GM19467 (cell line): Measurements from ENCODE around the gene ZNRF1.
"Not testable (repeated sequence)": the region's sequence is repeated elsewhere in the genome, so short reads cannot be mapped to it uniquely, and the experiment has no call there.

Experiments
- ATAC-seq: cut with Tn5 transposase; IDR thresholded peaks from one replicate; pipeline ENCODE4 v1.9.1; 2021; ENCODE audit warnings: mild to moderate bottlenecking, moderate library complexity; ENCODE audit not compliant: unreplicated experiment

Gene ZNRF1

GRCh38 chr16:75000481-75001081, 1.8 kb downstream of the ZNRF1 start:
- ATAC-seq, result no peak

GRCh38 chr16:75002474-75002873, 3.6 kb downstream of the ZNRF1 start:
- no peak for ATAC-seq

- ATAC-seq, result no peak
Measured at GRCh38 chr16:75003931-75004330, 5.1 kb downstream of the ZNRF1 start.

DNA sequence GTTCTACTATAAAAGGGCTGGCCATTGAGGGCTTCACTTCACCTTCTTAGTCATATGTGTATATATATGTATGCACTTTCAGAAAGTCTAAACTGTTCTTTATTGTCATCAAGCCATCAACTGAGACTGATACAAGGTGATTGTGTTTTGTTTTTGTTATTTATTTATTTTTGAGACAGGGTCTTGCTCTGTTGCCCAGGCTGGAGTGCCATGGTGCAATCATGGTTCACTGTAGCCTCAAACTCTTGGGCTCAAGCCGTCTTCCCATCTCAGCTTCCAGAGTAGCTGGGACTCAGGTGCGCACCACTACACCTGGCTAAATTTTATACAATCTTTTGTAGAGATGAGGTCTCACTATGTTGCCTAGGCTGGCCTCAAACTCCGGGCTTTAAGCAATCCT, 5.6 kb downstream of the ZNRF1 start:
- no peak for ATAC-seq

- no peak for ATAC-seq
Measured at GRCh38 chr16:75005697-75006096, 6.9 kb downstream of the ZNRF1 start.

DNA sequence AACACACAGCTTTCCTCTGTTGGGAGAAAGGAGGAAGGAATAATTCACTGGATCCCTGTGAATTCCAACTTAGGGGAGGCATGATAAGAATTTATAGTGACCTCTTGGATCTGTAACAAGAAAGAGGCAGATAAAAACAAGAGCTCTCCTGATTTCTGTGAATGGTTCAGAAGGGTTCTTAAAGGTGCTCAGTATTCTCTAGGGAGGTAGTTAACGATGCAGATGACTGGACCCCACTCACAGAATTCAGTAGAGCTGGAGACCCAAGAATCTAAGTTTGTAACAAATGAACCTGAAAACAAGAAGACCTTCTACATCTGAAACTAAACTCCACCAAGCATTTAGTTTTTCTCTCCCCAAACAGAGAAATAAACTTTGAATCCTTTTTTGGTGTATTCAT, 8.6 kb downstream of the ZNRF1 start:
- no peak for ATAC-seq

DNA sequence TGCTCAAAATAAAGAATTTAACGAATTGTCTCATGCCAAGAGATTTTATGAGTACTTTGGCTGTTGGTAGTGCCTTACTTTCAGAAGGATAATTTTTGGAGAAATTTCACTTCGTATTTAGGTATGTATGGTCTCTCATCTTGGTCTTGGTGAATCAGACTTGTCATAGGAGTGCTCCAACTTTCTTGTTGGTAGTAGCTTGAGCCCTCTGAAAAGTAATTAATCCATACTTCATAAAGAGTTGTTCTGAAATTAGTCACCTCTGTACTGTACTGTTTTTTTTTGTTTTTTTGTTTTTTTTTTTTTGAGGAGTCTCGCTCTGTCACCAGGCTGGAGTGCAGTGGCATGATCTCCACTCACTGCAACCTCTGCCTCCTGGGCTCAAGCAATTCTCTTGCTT, 11.6 kb downstream of the ZNRF1 start:
- no peak for ATAC-seq

DNA sequence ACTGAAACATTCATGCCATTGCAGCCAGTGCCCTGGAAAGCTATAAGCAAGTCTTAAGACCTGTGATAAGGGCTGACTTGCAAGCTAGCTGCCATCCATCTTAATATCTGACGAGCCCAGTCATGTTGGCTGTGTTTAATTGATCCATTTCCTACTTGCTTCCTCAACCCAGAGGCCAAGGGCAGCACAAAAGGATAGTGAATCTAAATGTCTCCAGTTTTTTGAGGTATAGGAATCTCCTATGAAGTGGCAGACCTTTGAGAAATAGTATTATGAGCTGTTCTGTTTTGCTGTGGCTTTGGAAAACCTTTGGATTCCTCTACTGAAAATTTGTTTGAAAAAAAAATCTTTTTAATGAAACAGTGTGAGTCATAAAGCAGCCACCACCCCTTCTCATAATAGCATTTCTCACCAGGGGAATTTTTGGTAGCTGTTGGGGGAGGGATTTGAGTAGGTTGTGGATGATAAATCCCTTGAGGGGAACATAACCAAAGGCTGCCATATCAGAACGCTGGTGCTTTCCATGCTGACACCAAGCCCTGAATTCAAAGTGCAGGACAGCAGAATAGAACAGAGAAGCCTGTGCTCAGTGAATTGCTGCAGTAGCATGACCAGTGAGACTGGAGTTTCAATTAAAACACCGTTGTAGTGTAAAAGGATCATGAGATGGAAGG, 12.9 kb downstream of the ZNRF1 start:
- ATAC-seq, result peak; percentile 46

DNA sequence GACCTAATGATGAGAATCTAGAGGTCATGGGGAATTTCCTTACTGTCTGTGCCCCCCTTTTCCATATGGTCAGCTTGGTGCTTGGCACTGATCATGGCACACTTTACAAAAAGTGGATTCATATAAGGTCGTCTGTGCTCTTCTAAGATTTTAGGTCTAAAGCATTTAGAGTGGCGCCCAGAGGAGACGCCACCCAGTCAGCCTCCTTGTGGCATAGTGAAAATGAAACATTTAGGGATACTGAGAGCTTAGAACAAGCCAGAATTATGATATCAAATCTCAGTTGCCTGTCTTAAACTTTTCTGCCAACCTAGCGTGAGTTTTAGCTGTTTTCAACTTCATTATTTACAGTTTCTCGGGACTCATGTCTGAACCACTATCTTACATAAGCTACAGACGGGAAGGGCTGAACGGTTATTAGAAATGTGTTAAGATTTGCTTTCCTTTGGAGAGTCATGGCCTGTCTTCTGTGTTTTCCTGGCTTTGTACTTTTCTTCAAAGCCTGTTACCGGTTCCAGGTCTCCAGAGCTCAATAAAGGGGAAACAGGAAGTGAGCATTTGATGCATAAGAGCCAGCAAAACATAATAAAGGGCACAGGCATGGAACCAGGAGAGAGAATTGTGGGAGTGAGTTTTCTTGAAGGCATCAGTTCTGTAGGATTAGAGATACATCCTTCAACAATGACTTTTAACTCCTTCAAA, 13.7 kb downstream of the ZNRF1 start:
- ATAC-seq, result peak; percentile 31

- not testable (repeated sequence) for ATAC-seq
Measured at GRCh38 chr16:75013123-75013522, 14.3 kb downstream of the ZNRF1 start.

- ATAC-seq, result no peak
Measured at GRCh38 chr16:75014318-75014717, 15.5 kb downstream of the ZNRF1 start.

DNA sequence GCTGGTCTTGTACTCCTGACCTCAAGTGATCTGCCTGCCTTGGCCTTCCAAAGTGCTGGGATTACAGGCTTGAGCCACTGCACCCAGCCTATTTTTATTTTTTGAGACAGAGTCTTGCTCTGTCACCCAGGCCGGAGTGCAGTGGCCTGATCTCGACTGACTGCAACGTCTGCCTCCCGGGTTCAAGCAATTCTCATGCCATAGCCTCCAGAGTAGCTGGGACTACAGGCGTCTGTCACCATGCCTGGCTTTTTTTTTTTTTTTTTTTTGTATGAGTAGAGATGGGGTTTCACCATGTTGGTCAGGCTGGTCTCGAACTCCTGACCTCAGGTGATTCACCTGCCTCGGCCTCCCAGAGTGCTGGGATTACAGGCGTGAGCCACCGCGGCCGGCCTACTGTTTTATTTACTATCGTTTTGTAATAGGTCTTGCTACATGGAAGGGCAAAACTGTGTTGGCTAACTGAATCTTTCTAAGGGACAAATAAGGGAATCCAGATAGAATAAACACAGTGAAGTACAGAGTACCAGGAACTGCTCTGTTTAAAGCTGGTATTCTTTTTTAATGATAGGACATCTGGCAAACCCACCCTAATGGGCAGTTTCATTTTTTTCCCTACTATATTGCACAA, 17.7 kb downstream of the ZNRF1 start:
- ATAC-seq, result not testable (repeated sequence)

- no peak for ATAC-seq
Measured at GRCh38 chr16:75017670-75018525, 19.1 kb downstream of the ZNRF1 start.

DNA sequence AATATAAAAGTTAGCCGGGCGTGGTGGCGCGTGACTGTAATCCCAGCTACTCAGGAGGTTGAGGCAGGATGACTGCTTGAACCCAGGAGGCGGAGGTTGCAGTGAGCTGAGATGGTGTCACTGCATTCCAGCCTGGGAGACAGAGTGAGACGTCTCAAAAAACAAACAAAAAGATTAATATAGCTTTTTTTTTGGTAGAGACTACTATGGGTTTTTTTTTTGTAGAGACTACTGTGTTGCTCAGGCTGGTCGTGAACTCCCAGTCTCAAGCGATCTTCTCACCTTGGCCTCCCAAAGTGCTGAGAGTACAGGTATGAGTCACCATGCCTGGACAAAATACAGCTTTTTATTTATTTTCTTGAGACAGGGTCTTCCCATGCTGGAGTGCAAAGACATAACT, 20.2 kb downstream of the ZNRF1 start:
- ATAC-seq, result no peak

DNA sequence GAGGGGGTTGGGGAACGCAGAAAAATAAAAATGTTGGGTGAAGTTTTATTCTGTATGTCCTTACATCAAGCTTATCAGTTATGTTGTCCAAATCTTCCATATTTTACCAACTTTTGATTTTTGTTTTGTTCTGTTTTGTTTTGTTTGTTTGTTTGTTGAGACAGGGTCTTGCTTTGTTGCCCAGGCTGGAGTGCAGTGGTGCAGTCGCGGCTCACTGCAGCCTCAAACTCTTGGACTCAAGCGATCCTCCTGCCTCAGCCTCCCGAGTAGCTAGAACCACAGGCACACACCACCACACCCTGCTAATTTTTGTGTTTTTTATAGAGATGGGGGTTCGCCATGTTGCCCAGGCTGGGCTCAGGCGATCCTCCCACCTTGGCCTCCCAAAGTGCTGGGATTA, 20.8 kb downstream of the ZNRF1 start:
- ATAC-seq, result no peak

- ATAC-seq, result no peak
Measured at GRCh38 chr16:75021410-75021809, 22.6 kb downstream of the ZNRF1 start.

DNA sequence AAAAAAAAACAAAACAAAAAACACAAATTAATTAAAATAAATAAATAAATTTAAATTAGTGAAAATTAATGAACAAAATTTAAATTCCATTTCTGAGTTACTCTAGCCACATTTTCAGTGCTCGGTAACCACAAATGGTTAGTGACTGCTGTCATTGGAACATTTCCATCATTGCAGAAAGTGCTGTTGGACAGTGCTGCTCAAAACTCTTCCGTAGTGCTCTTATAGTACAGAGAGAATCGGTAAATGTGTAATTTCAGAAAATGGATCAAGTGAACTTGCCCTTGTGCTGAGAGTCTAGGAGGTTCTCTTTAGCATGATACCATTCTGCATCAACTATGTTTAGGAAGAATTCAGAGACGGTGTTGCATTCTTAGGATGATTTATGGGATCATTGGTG, 23.7 kb downstream of the ZNRF1 start:
- no peak for ATAC-seq

GRCh38 chr16:75023009-75023408, 24.2 kb downstream of the ZNRF1 start:
- ATAC-seq, result no peak

GRCh38 chr16:75024182-75024581, 25.4 kb downstream of the ZNRF1 start:
- ATAC-seq, result no peak

GRCh38 chr16:75024594-75024993, 25.8 kb downstream of the ZNRF1 start:
- ATAC-seq, result no peak

- no peak for ATAC-seq
Measured at GRCh38 chr16:75025761-75026160, 26.9 kb downstream of the ZNRF1 start.
